Measurements from ENCODE around the gene TRIM8. TPM values are rescaled to one million over a fixed set of nuclear protein-coding genes. Genes with fewer than 3 reads are reported as not detected.

Gene TRIM8
- total and polyA plus RNA-seq, 2 donors (not counting 3 experiments of a cell fraction or from before 2014, with no cell fraction given) = 74.1 to 114 TPM

- H3K27ac ChIP-seq (ENCODE audit: insufficient read depth, low read depth, low read length) = peak overlapping the region; percentile 58
- DNase-seq (ENCODE audit: low read depth, low spot score) (peak; percentile 59), FAIRE-seq (peak; percentile 90)
- no peaks in the 10 kb centered on the region for H3K9me1 ChIP-seq (replicated peaks; ENCODE audit: control insufficient read depth, extremely low read depth, insufficient read depth, low read length)
- H3K79me2 ChIP-seq (ENCODE audit: control insufficient read depth, insufficient read depth, low read length) = no peaks in the 10 kb centered on the region
- intact Hi-C loops (cut with micrococcal nuclease) (no loop called here), dilution Hi-C loops (cut with MboI; ENCODE audit: extremely low pct_ligation_motif_present, low sequenced_read_pairs) (no loop called here)
- H2AFZ ChIP-seq (ENCODE audit: low read depth, low read length) = peak overlapping the region; percentile 16
- ChIA-PET CTCF (interaction anchor here (1.0 to 2.0 kb wide), 8 partner anchors 8 to 118 kb away, joined by 3 to 9 read pairs (median 4); partner anchors contain the start of genes SUFU and TRIM8), POLR2A (interaction anchor here (0.9 to 1.1 kb wide), 2 partner anchors 24 to 25 kb away, joined by 3 to 4 read pairs; no protein-coding TSS in a partner anchor)
- H3K4me2 ChIP-seq (ENCODE audit: insufficient read depth, low read length) = no peak overlapping the region
- no peak for TF ChIP-seq EZH2 (IDR thresholded peaks at IDR 0.05; ENCODE audit: borderline replicate concordance, low read depth, low read length, severe bottlenecking)
- TF ChIP-seq POLR2A (IDR thresholded peaks at IDR 0.05; ENCODE audit: low read depth, low read length) = no peak
- no peak for TF ChIP-seq POLR2AphosphoS5 (IDR thresholded peaks at IDR 0.05; ENCODE audit: insufficient read depth, low read depth, low read length)
- TF ChIP-seq GATA2 (IDR thresholded peaks at IDR 0.05; ENCODE audit: insufficient read depth, insufficient read length, low read depth, low read length) = no peak
- TF ChIP-seq MAX (IDR thresholded peaks at IDR 0.05; ENCODE audit: insufficient read depth, insufficient read length) = no peak
- no peak for TF ChIP-seq JUN (IDR thresholded peaks at IDR 0.05; ENCODE audit: borderline replicate concordance, insufficient read depth, insufficient read length, low read depth)
- TF ChIP-seq CTCF (IDR thresholded peaks at IDR 0.05; ENCODE audit: extremely low read depth in 1 of 2, insufficient read depth in 1 of 2, low read depth in 1 of 2, low read length in 2 of 2) = no peak
- no peak for TF ChIP-seq FOS (IDR thresholded peaks at IDR 0.05; ENCODE audit: borderline replicate concordance, insufficient read depth, low read length)
- no peak for TF ChIP-seq MYC (IDR thresholded peaks at IDR 0.05; ENCODE audit: low read depth, low read length)
- H3K27me3 ChIP-seq (ENCODE audit: control insufficient read depth in 2 of 2, insufficient read depth in 2 of 2, low read length in 2 of 2) = no peaks in the 10 kb centered on the region
- peaks cover 0 to 8% of the 10 kb centered on the region in 2 experiments for H3K36me3 ChIP-seq (ENCODE audit: control insufficient read depth in 2 of 2, extremely low read depth in 1 of 2, insufficient read depth in 2 of 2, low read length in 2 of 2)
- H3K4me3 ChIP-seq (replicated peaks in 1 of 3; ENCODE audit: insufficient read depth in 1 of 3, low read depth in 1 of 3, low read length in 3 of 3) = no peak overlapping the region
- H3K9ac ChIP-seq (replicated peaks; ENCODE audit: extremely low read depth, insufficient read depth, low read length) = peak overlapping the region; percentile 38
- H3K9me3 ChIP-seq (replicated peaks; ENCODE audit: control insufficient read depth, insufficient read depth, low read length) = no peaks in the 10 kb centered on the region
- BruUV-seq (replicated peaks) = no TSS peak
- peaks cover 26% of the 10 kb centered on the region for H3K4me1 ChIP-seq (ENCODE audit: control insufficient read depth, extremely low read depth, insufficient read depth, low read length)
- no peaks in the 10 kb centered on the region for H4K20me1 ChIP-seq (replicated peaks; ENCODE audit: control insufficient read depth, extremely low read depth, insufficient read depth, low read length)
These were observed 22.6 kb upstream of the TRIM8 start for GRCh38 chr10:102621443-102622325.

Data from endothelial cell of umbilical vein (primary cell).